Lung microvascular endothelial cell (primary cell): Measurements from ENCODE around the gene CIB4. TPM values are rescaled to one million over a fixed set of nuclear protein-coding genes. Genes with fewer than 3 reads are reported as not detected.
A peak's percentile ranks its signal among the peaks of the same experiment; 100 is the strongest.

Experiments used
- DNase-seq, 2 donors: peaks; one replicate each; pipeline versions ENCODE4 v3.0.0 to v3.0.0-alpha.2; 2010; ENCODE audit warnings: low read depth in 2 of 2
- total RNA-seq: library from RNA; depleted of rRNA; stranded (reverse); fragments of >200 nt; gene quantifications from 2 replicates; pipeline ENCODE4 v1.2.1, GENCODE V29; 2014

The CIB4 gene
- total RNA-seq, 1 donor from 2014 or later: not detected

DNA sequence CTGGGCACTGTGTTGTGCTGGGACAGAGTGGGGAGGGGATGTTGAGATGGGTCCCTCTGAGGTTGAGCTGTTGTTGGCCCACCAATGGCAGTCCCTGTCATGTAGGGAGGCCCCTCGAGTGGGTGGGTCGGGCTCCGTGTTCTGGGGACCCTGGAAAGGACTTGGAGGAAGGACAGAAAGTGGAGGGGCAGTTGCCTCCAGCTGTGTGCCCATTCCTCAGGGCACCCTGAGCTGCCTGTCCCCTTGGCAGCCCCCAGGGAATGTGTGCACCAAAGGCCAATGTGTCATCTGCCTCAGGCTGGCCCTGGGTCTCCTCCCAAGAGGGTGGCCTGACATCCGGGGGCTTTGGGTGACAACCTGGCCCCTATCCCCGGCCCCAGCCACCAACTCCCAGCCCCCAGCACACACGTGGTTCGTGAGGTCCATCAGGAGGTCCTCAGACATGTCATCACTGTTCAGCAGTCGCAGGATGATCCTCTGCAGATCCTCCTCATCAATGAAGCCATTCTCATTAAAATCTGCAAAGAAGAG is 57.7 kb downstream of the CIB4 start:
- no peak for DNase-seq

DNA sequence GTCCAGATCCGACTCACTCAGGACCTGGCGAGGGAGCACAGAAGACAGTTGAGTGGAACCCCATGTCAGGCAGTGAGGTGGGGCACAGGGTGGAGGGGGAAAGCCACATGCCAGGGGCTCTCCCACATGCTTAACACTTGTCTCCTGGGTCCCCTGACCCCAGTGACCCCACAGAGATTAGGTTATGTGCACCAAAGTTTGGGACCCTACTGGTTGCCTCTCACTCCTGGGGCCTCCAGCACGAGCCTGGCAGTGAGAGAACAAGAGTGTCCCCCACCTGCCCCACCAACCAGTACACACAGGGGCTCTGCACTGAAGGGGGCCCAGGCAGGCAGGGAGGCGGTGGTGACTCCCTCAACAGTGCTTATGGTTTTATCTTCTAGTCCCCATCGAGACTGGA is 58.3 kb downstream of the CIB4 start:
- DNase-seq: no peak

DNA sequence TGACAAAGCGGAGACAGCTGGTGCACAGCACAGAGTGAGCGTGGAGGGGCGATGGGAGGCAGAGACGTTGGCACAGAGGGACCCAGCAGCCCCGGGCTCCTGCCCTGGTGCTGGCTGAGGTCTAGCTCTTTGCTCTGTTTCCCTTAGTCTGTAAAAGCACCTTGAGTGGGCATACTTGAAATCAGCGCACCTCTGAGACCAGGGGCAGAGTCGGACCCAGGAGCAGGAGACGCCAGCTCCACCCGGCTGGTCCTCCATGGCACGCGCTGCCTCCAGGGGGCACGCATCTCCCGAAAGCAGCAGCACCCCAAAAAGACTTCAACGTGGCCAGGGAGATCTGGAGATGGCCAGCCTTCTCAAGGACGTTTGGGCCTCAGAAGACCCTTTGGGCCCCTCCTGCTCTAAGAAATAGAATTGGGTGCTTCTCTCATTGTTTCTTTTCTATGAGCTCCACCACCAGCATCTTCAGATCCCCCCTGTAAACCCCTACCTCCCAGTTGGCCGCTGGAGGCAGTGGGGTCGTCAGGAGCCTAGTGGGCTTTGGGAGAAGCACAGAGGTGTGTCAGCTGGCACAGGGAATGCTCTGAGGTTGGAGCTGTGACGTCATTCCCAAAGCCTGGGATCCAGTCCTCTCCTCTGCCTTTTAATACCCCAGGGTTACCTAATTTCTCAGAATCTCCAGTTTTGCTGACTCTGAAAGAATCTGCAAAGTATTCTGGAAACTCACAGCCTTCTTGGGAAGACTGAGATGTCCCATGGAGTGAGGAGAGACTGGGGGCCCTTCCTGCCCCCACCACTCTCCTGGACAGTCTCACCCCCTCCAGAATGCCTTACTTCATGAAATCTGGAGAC is 58.9 kb downstream of the CIB4 start:
- no peak for DNase-seq

DNA sequence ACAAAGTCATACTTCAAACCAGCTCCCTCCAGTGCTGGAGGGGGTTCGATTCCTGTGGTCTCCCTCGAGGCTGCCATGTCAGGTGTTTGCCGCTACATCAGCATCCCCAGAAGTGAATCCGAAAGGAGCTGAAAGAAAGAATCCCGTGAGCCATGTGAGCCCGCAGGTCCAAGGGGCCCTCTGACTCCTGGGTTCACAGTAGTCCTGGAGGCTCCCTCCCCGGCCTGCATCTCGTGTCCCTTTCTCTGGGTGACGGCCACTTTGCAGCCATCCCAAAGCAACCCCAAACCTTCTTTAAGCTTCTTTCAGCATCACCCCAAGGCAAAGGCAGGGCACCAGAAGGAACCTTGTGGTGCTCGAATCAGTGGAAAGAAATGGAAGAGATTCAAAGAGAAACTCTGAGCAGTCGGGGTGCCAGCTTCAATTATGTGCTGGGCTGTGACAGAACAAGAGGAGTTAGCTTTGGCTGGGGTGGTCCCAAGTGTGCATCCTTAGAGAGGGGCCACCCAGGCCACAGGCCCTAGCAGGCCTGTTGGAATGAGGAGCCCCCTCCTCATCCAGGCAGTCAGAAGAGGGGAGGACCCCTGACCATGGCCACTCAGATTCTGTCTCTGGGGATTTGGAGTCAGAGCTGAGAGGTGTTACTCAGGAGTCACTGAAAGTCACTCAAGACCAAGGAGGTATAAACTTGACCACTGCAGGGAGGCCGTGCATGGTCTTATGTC is 59.7 kb downstream of the CIB4 start:
- DNase-seq: no peak

DNA sequence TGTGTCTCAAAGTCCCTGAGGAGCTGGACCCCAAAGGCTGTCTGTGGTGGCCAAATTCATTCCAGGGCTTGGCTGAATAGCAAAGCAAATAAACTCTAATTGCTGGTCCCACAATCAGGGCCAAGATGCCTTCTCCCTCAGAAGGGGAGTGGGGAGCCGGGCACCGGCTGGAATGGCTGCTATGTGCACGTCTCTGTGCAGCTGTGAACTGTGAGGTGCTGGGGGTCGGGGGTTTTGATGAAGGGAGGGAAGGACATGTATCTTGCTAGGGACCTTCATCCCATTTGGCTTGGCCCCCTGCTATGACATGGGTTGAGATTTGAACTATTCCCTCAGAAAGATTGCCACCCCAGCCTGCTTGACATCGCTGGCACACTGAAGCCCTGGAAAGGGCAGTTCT is 60.4 kb downstream of the CIB4 start:
- DNase-seq: no peak

DNA sequence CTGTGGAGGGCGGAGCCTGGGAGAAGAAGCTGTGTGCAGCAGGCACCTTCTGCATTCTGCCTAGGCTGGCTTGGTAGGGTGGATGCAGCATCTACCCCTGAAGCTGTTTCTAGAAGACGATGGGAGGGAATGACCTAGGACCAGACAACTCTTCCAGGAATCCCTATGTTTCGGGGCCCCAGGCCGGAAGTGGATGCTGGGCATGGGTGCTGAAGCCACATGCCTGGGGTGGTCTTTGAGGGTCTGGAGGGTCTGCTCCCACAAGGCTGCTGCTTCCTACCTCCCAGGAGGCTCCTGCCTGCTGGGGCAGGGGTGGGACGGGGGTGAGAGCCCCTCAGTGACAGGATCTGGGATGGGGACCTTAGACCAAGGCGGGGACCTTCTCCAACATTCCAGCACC is 61.0 kb downstream of the CIB4 start:
- no peak for DNase-seq

DNA sequence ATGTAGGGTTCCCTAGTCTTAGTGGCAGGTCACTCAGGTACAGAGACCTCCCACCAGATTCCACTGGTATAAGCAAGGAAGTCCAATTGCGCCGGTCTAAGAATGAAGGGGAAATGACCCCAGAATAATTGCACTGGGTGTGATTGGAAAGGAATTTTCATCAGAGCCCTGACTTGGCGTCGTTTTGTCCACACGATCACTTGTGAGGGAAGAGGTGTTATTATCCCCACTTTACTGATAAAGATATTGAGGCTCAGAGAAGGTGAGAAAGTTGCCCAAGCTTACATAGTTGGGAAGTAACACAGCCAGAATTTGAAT is 61.5 kb downstream of the CIB4 start:
- DNase-seq: no peak

DNA sequence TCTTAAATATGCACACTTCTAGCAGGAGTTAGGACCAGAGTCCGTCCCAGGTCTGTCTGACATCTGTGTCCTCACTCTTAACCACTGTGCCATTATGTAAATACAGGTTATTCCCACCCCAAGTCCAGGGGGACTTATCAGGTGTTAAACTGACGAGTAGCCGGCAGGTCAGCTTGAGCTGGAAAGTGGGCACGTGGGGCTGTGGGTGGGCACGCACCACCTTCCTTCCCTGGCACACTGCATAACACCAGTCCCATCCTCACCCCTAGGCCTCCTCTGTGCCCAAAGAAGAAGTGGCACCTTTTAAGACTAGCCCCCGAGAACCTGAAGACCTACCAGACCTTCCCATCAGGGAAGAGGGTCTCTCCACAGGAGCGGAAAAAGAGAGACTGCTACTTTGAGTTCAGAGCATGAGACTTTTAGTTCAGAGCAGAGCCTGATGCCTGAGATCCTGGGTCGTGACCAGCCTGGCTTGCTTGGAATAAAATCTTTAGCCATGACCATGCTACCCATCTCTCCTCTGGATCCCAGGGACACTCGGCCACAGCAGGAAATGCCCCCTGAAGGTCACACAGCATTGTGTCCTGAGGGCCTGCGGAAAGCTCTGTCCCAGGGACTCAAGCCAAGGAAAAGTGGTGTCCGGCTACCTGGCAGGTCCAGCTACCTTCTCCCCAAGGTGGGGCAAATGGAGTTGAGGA is 62.0 kb downstream of the CIB4 start:
- DNase-seq: no peak

DNA sequence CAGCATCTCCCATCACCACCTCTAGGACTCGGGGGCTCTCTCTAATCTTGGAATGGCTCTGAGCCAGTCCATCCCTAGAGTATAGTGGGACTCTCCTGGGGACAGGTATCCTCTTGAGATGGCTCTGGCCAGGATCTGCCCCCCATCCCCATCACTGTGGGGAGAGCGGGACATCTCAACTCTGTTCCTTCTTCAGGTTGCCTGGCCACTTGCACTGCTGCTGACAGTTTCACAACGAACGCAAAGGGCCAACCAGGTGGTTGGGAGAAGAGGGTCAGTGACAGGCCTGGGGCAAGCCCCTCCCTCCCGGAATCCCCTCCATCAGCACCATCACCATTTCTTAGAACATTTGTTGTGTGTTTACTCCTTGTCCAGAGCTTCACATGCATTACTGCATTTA is 62.6 kb downstream of the CIB4 start:
- DNase-seq: no peak

DNA sequence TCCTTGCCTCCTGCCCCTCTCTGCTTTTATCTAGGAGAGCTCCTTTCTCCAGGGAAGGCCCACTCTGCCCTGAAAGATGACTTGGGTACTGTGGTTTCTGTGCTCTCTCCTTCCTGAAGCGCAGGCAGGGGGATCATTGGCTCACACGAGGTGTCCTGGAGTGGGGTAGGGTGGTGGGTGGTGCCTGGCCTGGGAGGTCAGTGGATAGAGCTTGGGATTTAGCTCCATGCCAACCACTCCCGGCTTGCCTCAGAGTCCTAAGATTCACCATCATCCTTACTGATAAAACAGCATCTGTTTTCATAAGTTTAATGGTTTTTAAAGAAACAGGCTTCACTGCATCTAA is 63.1 kb downstream of the CIB4 start:
- no peak for DNase-seq

DNA sequence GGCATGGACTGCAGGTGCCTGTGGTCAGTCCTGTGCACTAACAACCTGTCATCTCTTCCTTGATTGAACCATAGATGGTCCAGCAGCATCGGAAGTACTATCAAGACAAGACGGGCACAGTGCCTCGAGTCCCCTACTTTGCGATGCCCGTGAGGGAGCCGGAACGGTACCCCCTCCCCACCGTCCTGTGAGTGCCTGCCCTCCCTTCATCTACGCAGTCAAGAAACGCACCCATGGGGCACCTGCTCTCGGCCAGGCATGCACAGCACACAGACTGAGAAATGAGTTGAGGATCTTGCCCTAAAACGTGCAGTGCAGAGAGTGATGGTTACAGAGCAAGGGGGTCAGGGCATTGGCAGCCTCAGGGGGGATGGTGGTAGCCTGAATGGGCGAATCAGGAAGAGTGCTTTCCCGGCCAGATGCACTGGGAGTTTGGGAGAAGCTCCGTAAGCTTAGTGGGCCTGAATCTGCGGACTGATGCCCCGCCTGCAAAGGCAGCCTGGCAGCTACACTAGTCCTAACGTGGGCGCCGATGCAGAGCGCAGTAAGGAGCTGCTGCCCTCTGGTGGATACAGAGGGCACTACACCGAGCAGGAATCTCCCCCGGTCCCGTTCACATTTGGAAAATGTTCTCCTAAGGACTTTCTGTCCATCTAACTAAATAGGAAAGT is 63.6 kb downstream of the CIB4 start:
- peak; percentile 59 to 74 for DNase-seq

DNA sequence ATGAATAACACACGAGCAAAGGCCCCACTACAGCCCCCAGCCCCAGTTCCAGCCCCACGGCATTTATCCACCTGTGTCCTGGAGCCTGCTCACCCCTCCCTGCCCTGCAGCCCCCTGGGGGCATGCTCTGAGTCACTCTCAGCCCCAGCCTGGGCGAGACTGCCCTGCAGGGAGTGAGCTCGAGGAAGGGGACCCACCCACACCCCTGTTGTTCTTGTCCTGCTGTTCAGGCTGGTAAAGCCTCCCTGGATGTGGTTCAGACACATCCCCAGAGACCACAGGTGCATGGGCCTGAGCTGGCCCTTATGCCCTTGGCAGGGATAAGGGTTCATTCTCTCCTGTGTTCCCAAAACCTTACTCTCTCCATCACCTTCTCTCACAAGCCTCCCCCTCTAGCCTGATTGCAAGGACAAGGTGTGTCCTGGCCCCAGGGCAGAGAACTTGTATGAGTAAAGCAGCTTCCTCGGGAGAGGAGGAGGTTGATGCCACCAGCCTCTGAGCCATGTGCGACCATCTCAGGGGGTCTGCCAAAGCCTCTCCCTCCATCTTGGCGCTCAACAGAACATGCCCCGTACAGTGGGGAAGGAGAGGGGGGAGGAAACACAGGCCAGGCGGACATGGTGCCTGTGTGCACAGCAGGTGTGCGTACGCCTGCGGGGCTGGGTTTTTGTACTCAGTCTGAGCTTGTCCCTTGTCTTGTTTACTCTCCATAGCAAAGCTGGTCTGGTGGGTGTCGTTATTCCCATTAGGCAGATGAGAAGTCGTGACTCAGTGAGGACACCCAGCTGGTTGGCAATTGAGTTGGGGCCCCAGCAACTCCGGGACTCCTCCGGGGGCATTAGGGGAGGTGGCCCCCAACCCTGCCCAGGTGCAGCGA is 64.4 kb downstream of the CIB4 start:
- no peak for DNase-seq

DNA sequence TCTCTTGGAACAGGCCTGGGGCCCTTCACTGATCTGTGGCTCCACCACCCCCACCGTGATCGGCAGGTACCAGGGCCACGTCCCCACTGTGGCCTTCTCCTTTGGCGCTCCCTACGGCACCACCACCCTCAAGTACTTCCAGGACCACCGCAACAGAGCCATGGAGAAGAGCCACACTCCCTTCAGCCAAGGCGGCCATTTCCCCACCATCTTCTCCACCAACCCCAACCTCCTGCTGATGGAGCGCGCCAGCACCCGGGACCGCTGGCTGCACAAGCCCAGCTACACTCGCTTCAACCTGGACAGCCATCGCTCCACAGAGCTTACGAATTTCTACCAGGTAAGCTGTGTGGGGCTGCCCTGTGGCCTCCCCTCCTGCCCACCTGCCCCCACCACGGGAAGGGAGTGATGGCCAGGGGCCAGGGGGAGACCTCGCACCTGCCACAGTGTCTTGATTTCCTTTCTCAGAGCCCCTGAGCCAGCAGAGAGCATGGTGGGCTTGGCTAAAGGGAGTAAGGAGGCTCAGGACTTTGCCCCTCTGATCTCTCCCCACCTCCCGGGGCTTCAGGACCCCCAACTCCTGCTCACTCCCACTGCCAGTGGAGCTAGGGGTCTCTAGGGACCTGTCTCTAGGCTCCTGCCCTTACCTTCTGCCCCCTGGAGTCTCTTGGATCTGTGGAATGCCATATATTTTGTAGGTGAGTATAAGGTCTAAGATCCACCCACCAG is 65.2 kb downstream of the CIB4 start:
- no peak for DNase-seq

DNA sequence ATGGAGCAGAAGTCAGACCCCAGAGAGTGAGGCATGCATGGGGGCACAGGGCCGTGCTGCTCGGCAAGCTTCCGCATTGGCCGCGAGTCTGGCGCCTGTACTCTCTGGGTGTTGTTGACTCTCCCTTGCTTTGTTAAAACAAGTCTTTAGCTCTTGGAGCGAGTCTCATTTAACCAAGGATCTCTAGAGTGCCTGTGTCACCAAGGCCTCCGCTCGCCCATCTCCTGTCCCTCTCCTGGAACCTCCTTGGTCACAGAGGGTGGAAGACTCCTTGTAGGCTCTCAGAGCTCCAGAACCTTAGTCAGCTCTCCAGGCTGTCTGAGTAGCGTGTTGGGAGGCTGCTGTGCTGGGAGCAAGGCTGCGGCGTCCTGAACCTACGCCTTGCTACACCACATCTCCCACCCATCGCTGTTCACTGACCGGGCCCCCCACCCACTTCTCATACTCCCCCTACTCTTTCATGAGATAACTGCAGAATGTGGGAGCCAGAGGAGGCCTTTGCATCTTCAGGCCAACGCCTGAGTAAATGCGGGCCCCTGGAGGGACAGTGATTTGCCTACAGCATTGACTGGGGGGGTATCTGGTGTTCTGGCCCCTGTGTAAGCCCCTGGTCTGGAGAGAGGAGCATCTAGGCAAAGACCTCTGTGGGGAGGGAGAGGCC is 66.1 kb downstream of the CIB4 start:
- no peak for DNase-seq

DNA sequence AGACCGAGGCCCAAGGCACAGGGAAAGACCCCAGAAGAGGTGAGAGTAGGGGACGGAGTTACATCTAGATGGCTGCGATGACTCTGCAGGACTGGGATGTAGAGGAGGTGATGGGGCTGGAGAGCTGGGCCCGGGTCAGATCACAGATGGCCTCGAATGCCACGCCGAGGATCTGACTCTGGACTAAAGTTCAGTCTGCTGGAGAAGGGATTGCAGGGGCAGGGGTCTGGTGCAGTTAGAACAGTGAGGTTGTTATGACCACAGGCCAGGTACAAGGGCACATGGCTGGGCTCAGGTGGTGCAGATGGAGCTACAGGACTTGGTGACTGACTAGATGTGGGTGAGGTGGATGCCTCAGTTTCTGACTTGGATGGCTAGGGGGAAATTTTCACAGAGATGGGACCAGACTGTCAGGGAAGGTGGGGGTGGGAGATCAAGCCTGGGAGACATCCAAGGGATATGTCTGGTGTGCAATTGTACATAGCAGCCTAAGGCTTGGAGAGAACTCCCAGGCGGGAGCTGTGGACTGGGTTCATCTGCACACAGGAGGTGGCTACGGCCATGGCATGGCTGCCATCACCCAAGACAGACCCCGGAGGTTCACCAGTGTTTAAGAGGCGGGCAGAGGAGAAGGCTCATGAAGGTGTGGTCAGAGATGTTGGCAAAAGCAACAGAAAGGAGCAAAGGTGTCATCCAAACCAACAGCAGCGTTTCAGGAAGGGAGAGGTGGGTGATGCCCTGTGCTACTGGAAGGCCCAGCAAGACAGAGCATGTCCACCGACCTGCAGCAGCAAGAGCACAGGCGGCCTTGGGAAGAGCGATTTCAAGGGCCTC is 66.9 kb downstream of the CIB4 start:
- no peak for DNase-seq

DNA sequence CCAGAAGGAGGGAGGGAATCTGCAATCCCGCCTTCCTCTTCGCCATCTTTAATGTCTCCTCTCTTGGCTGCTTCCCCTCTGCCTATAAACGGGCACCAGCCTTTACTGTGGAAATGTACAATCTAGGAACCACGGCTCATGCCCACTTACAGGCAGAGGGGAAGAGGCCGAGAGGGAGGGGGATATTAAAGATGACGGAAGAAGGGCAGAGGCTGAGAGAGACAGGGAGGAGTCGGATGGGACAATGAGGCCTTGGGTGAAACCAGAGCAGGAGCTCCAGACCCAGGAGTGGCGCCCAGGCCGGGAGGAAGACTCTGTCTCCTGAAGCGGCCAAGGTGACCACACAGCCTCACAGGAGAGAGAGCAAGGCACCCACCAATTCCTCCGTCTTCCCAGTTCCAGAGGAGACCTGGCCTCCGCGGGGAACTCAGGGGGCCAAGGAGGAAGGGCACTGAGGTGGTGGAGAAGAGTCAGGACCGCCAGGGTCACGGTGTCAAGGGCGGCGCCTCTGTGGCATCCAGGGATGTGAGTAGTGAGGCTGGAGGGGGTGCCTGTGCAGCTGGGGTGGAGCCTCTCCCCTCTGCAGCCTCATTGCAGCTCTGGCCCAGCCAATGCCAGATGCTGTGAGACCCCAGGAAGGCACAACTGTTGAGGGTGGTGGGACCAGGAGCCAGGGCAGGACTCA is 67.8 kb downstream of the CIB4 start:
- no peak for DNase-seq

DNA sequence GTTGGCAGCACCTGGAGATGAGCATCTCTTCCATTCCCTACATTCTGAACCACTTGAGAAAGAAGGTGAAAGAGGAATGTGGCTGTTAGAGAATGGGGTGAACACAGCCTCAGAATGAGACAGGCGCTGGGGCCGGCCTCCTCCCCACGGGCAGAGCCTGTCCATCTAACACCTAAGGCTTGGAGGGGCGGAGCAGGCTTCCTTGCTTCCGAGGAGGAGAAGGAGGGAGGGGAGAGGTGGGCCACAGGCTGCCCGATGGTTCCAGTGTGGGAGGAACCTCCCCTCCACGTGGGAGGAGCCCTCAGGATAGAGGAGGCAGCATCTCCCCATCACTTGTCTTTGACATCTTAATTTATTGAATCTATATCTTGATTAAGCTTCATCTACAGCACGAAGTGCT is 68.6 kb downstream of the CIB4 start:
- no peak for DNase-seq

DNA sequence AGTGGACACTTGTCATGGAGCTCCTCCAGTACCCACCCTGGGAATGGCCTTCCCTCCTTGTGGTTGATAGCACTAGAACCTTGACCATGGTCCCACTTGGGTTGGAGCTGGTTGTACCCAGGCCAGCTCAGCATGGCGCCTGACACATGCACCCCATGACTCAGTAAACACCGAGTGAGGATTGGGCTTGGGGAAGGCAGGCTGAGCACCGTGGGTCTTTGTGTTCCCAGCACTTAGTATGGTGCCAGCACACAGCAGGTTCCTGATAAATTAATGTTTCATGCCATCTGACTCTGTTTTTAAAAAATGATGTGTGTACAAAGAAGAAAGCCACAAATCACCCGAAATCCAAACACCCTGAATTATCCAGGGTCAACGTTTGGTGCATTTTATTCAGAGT is 69.8 kb downstream of the CIB4 start:
- DNase-seq: no peak
